ENCODE results near the gene ZNF8. TPM values are rescaled to one million over a fixed set of nuclear protein-coding genes. Genes with fewer than 3 reads are reported as not detected.
A peak's percentile ranks its signal among the peaks of the same experiment; 100 is the strongest.

Gene ZNF8
- total and polyA plus RNA-seq, 2 donors from 2014 or later, result 1.3 to 9.0 TPM

DNA sequence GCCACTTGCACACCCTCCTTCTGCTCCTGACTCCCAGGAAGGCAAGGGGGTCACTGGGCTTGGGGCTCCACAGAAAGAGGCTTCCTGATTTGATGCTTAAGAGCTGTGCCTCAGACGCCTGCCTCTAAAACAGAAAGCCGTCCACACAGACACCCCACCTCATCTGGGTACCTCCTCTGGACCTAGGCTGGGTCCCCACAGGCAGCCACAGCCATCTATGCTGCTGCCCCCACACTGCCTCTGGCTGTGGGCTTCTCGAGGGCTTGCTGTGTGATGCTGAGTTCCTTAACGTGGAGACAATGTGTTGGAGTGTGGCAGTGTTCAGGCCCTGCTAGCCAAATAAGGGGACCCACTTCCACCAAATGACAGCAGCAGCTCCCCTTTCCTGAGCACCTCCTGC lies 39.5 kb downstream of the ZNF8 start:
- no peak overlapping the region for H3K9ac ChIP-seq (ENCODE audit: low read length in 3 of 3)
- intact Hi-C loops (cut with DNase I), result no loop called here
- no peaks in the 10 kb centered on the region for H3K4me1 ChIP-seq (ENCODE audit: control insufficient read depth in 2 of 3, insufficient read depth in 2 of 3, low read depth in 1 of 3, low read length in 3 of 3)
- H3K4me3 ChIP-seq (ENCODE audit: low read length in 3 of 3), result no peak overlapping the region
- DNase-seq (no peak), FAIRE-seq (no peak)
- no peaks in the 10 kb centered on the region for H3K27me3 ChIP-seq (ENCODE audit: control insufficient read depth, insufficient read depth, low read length)
- peaks cover 7 to 19% (median 8%) of the 10 kb centered on the region in 3 donors for H3K36me3 ChIP-seq (ENCODE audit: control insufficient read depth in 2 of 3, insufficient read depth in 3 of 3, low read length in 3 of 3)
- no peak for TF ChIP-seq CTCF (IDR thresholded peaks at IDR 0.05; ENCODE audit: borderline replicate concordance, extremely low read depth, insufficient read depth)
- no peak overlapping the region for H3K27ac ChIP-seq (ENCODE audit: low read depth in 2 of 2, low read length in 2 of 2)
- no peaks in the 10 kb centered on the region for H3K9me3 ChIP-seq (ENCODE audit: control insufficient read depth in 2 of 3, insufficient read depth in 1 of 3, low read length in 3 of 3)

DNA sequence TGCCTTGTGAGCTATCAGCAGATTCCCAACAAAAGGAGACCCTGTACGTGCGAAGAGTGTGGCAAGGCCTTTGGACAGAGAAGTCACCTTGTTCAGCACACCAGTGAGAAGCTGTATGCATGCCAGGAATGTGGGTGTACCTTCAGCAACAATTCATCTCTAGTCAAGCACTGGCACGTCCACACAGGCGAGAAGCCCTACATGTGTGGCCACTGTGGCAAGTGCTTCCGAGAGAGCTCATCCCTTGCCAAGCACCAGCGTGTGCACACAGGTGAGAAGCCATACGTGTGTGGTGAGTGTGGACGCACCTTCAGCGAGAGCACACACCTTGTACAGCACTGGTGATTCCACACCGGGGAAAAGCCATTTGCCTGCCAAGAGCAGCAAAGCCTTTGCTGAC lies 40.5 kb downstream of the ZNF8 start:
- Histone ChIP-seq H3K27ac (ENCODE audit: low read depth in 2 of 2, low read length in 2 of 2) (no peak overlapping the region), H3K9ac (ENCODE audit: low read length in 3 of 3) (no peak overlapping the region), H3K27me3 (ENCODE audit: control insufficient read depth, insufficient read depth, low read length) (no peaks in the 10 kb centered on the region), H3K4me1 (ENCODE audit: control insufficient read depth in 2 of 3, insufficient read depth in 2 of 3, low read depth in 1 of 3, low read length in 3 of 3) (no peaks in the 10 kb centered on the region), H3K9me3 (ENCODE audit: control insufficient read depth in 2 of 3, insufficient read depth in 1 of 3, low read length in 3 of 3) (no peaks in the 10 kb centered on the region), H3K4me3 (ENCODE audit: low read length in 3 of 3) (no peak overlapping the region), H3K36me3 (ENCODE audit: control insufficient read depth in 2 of 3, insufficient read depth in 3 of 3, low read length in 3 of 3) (peaks cover 3 to 11% (median 8%) of the 10 kb centered on the region in 3 donors)
- FAIRE-seq (no peak), DNase-seq (no peak)
- intact Hi-C loops (cut with DNase I), result no loop called here
- TF ChIP-seq CTCF (IDR thresholded peaks at IDR 0.05; ENCODE audit: borderline replicate concordance, extremely low read depth, insufficient read depth), result no peak

- TF ChIP-seq CTCF (IDR thresholded peaks at IDR 0.05; ENCODE audit: borderline replicate concordance, extremely low read depth, insufficient read depth), result no peak
- no peak for FAIRE-seq
- Histone ChIP-seq H3K9me3 (ENCODE audit: control insufficient read depth in 2 of 3, insufficient read depth in 1 of 3, low read length in 3 of 3) (no peaks in the 10 kb centered on the region), H3K27me3 (ENCODE audit: control insufficient read depth, insufficient read depth, low read length) (no peaks in the 10 kb centered on the region), H3K4me3 (ENCODE audit: low read length in 3 of 3) (peak overlapping the region in 2 of 3 donors; percentile 4 to 89), H3K27ac (ENCODE audit: low read depth in 2 of 2, low read length in 2 of 2) (no peak overlapping the region), H3K36me3 (ENCODE audit: control insufficient read depth in 2 of 3, insufficient read depth in 3 of 3, low read length in 3 of 3) (no peaks in the 10 kb centered on the region), H3K4me1 (ENCODE audit: control insufficient read depth in 2 of 3, insufficient read depth in 2 of 3, low read depth in 1 of 3, low read length in 3 of 3) (peaks cover 0 to 18% (median 0%) of the 10 kb centered on the region in 3 donors), H3K9ac (ENCODE audit: low read length in 3 of 3) (no peak overlapping the region)
- intact Hi-C loops (cut with DNase I), result no loop called here
- DNase-seq, result no peak
These were observed 46.7 kb downstream of the ZNF8 start for GRCh38 chr19:58325311-58326022.
